ENCODE results near the gene SLC2A5.

DNA sequence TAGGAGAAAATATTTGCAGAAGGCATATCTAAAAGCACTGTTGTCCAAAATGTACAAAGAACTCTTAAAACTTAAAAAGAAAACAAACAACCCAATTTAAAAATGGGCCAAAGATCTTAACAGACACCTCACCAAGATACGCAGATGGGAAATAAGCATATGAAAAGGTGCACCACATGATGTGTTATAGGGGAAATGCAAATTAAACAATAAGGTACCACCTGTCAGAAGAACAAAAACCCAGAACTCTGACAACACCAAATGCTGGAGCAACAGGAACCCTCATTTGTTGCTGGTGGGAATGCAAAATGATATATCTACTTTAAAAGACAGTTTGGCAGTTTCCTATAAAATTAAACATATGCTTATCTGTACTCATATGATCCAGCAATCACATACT, 18.1 kb downstream of the SLC2A5 start:
- TF ChIP-seq POLR2AphosphoS5 (IDR thresholded peaks at IDR 0.05): no peak
- TF ChIP-seq, protein P1, sequence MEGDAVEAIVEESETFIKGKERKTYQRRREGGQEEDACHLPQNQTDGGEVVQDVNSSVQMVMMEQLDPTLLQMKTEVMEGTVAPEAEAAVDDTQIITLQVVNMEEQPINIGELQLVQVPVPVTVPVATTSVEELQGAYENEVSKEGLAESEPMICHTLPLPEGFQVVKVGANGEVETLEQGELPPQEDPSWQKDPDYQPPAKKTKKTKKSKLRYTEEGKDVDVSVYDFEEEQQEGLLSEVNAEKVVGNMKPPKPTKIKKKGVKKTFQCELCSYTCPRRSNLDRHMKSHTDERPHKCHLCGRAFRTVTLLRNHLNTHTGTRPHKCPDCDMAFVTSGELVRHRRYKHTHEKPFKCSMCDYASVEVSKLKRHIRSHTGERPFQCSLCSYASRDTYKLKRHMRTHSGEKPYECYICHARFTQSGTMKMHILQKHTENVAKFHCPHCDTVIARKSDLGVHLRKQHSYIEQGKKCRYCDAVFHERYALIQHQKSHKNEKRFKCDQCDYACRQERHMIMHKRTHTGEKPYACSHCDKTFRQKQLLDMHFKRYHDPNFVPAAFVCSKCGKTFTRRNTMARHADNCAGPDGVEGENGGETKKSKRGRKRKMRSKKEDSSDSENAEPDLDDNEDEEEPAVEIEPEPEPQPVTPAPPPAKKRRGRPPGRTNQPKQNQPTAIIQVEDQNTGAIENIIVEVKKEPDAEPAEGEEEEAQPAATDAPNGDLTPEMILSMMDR (IDR thresholded peaks at IDR 0.05): no peak
- no peak for TF ChIP-seq POLR2A (IDR thresholded peaks at IDR 0.05)
- no peak for TF ChIP-seq EP300 (IDR thresholded peaks at IDR 0.05)

Data from sigmoid colon (tissue), 4 donors.